ENCODE results near the gene WHRN. TPM values are rescaled to one million over a fixed set of nuclear protein-coding genes. Genes with fewer than 3 reads are reported as not detected.

Gene WHRN
- total and polyA plus RNA-seq, 9 of the 15 experiments (the other 6 are each of a cell fraction or from before 2014, with no cell fraction given), result 0.31 to 14.1 (median 3.0) TPM

DNA sequence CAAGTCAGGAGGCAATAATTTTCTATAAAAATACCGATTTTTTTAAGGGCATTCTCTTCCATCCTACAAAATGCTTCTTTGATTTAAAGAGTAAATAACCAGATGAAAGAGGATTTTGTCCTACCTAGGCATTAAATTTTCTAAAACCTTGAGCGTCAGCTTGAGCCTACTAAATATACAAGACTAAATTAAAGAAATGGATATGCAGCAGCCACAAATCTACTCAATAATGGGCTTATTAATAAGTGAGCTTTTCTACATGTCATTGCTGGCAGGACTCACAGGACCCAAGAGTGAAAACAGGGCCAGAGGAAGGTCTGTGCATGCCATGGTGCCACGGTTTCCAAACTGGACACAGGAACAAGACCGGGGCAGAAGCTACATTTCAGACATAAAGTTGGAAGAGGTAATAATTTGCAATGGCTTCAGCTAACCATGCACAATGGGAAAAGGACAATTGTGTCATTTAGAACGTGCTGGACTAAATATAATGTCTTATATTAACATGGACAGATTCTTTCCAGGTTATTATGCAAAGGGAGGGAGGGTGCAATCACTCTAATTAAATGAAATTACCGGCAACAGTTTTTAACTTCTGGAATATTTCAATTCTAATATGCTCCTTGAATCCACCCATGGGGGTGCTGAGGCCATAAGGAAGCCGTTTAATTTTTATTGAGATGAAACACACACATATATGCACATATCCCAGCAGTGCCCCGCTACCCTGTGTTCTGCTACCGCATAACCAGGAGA lies 5.2 kb downstream of the WHRN start:
- H3K4me2 ChIP-seq (ENCODE audit: insufficient read depth, low read length), result no peak overlapping the region
- FAIRE-seq, result no peak
- H2AFZ ChIP-seq (ENCODE audit: low read depth, low read length), result no peak overlapping the region
- no peak overlapping the region for H3K9ac ChIP-seq (ENCODE audit: insufficient read depth in 1 of 2, low read depth in 2 of 2, low read length in 2 of 2)
- no peaks in the 10 kb centered on the region for H3K27me3 ChIP-seq (ENCODE audit: control insufficient read depth in 2 of 2, insufficient read depth in 2 of 2, low read length in 2 of 2)
- TF ChIP-seq, protein P1, sequence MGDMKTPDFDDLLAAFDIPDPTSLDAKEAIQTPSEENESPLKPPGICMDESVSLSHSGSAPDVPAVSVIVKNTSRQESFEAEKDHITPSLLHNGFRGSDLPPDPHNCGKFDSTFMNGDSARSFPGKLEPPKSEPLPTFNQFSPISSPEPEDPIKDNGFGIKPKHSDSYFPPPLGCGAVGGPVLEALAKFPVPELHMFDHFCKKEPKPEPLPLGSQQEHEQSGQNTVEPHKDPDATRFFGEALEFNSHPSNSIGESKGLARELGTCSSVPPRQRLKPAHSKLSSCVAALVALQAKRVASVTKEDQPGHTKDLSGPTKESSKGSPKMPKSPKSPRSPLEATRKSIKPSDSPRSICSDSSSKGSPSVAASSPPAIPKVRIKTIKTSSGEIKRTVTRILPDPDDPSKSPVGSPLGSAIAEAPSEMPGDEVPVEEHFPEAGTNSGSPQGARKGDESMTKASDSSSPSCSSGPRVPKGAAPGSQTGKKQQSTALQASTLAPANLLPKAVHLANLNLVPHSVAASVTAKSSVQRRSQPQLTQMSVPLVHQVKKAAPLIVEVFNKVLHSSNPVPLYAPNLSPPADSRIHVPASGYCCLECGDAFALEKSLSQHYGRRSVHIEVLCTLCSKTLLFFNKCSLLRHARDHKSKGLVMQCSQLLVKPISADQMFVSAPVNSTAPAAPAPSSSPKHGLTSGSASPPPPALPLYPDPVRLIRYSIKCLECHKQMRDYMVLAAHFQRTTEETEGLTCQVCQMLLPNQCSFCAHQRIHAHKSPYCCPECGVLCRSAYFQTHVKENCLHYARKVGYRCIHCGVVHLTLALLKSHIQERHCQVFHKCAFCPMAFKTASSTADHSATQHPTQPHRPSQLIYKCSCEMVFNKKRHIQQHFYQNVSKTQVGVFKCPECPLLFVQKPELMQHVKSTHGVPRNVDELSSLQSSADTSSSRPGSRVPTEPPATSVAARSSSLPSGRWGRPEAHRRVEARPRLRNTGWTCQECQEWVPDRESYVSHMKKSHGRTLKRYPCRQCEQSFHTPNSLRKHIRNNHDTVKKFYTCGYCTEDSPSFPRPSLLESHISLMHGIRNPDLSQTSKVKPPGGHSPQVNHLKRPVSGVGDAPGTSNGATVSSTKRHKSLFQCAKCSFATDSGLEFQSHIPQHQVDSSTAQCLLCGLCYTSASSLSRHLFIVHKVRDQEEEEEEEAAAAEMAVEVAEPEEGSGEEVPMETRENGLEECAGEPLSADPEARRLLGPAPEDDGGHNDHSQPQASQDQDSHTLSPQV (IDR thresholded peaks at IDR 0.05), result no peak
- TF ChIP-seq ATF1 (CRISPR knock-in tag; IDR thresholded peaks at IDR 0.05) (no peak), ATF1 (tag; IDR thresholded peaks at IDR 0.05) (no peak), SRSF9 (IDR thresholded peaks at IDR 0.05; ENCODE audit: borderline replicate concordance, low read depth, low read length) (no peak), ZBTB8A (IDR thresholded peaks at IDR 0.05; ENCODE audit: partially characterized antibody) (no peak), ZNF224 (CRISPR knock-in tag; IDR thresholded peaks at IDR 0.05) (no peak), CBFB (CRISPR knock-in tag; IDR thresholded peaks at IDR 0.05) (no peak), NFIX (CRISPR knock-in tag; IDR thresholded peaks at IDR 0.05; ENCODE audit: low read depth) (no peak), ZNF12 (CRISPR knock-in tag; IDR thresholded peaks at IDR 0.05) (no peak), ESRRB (CRISPR knock-in tag; IDR thresholded peaks at IDR 0.05; ENCODE audit: borderline replicate concordance) (no peak)
- TF ChIP-seq, protein P2, sequence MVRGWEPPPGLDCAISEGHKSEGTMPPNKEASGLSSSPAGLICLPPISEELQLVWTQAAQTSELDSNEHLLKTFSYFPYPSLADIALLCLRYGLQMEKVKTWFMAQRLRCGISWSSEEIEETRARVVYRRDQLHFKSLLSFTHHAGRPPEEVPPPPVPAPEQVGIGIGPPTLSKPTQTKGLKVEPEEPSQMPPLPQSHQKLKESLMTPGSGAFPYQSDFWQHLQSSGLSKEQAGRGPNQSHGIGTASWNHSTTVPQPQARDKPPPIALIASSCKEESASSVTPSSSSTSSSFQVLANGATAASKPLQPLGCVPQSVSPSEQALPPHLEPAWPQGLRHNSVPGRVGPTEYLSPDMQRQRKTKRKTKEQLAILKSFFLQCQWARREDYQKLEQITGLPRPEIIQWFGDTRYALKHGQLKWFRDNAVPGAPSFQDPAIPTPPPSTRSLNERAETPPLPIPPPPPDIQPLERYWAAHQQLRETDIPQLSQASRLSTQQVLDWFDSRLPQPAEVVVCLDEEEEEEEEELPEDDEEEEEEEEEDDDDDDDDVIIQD (CRISPR knock-in tag; IDR thresholded peaks at IDR 0.05), result no peak
- TF ChIP-seq, protein P3, sequence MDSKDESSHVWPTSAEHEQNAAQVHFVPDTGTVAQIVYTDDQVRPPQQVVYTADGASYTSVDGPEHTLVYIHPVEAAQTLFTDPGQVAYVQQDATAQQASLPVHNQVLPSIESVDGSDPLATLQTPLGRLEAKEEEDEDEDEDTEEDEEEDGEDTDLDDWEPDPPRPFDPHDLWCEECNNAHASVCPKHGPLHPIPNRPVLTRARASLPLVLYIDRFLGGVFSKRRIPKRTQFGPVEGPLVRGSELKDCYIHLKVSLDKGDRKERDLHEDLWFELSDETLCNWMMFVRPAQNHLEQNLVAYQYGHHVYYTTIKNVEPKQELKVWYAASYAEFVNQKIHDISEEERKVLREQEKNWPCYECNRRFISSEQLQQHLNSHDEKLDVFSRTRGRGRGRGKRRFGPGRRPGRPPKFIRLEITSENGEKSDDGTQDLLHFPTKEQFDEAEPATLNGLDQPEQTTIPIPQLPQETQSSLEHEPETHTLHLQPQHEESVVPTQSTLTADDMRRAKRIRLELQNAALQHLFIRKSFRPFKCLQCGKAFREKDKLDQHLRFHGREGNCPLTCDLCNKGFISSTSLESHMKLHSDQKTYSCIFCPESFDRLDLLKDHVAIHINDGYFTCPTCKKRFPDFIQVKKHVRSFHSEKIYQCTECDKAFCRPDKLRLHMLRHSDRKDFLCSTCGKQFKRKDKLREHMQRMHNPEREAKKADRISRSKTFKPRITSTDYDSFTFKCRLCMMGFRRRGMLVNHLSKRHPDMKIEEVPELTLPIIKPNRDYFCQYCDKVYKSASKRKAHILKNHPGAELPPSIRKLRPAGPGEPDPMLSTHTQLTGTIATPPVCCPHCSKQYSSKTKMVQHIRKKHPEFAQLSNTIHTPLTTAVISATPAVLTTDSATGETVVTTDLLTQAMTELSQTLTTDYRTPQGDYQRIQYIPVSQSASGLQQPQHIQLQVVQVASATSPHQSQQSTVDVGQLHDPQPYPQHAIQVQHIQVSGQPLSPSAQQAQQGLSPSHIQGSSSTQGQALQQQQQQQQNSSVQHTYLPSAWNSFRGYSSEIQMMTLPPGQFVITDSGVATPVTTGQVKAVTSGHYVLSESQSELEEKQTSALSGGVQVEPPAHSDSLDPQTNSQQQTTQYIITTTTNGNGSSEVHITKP (IDR thresholded peaks at IDR 0.05; ENCODE audit: partially characterized antibody), result no peak
- no peak overlapping the region for H3K27ac ChIP-seq (ENCODE audit: extremely low read depth, low read depth, low read length)
- no peak for ATAC-seq
- no peaks in the 10 kb centered on the region for H4K20me1 ChIP-seq (replicated peaks; ENCODE audit: control insufficient read depth, insufficient read depth, low read length)
- BruUV-seq (replicated peaks), result no TSS peak
- intact Hi-C loops (cut with micrococcal nuclease), result loop anchor here (5.0 kb wide), 2 partner anchors 103 to 163 kb away; no protein-coding TSS in a partner anchor
- peaks cover 7% of the 10 kb centered on the region; the same call in 1 of the 3 replicates for H3K36me3 ChIP-seq (ENCODE audit: control insufficient read depth, insufficient read depth, low read length)
- peaks cover 18 to 28% of the 10 kb centered on the region in 2 experiments; a peak in 4 of 5 replicates for H3K4me1 ChIP-seq (replicated peaks in 1 of 2; ENCODE audit: control insufficient read depth in 2 of 2, insufficient read depth in 2 of 2, low read length in 2 of 2)
- H3K79me2 ChIP-seq (ENCODE audit: control insufficient read depth, insufficient read depth, low read length), result peaks cover 62% of the 10 kb centered on the region
- WGBS (ENCODE audit: insufficient coverage, low coverage, missing lambda C conversion rate), result 73% methylated on average over 9 of the region's 9 CpGs
- in situ Hi-C loops (cut with MboI), result no loop called here
- no peaks in the 10 kb centered on the region for H3K9me3 ChIP-seq (replicated peaks; ENCODE audit: control insufficient read depth, insufficient read depth, low read depth, low read length)
- H3K4me3 ChIP-seq, result no peak overlapping the region
- CTCF ChIA-PET (ENCODE audit: low intra/inter-chr PET ratio), result no interaction called here
- no peak for DNase-seq (ENCODE audit: extremely low read depth in 1 of 4, low spot score in 3 of 4)
- H3K9me1 ChIP-seq (ENCODE audit: control insufficient read depth, insufficient read depth, low read length), result no peaks in the 10 kb centered on the region
- POLR2A ChIA-PET, result interaction anchor here (0.7 to 0.9 kb wide), 2 partner anchors 38 to 145 kb away, joined by 3 read pairs; no protein-coding TSS in a partner anchor

All from K562 (cell line).